H1 (cell line): ENCODE data around the gene GABARAPL1. TPM values are rescaled to one million over a fixed set of nuclear protein-coding genes. Genes with fewer than 3 reads are reported as not detected.

ENCODE experiments used
- CTCF ChIA-PET: fragments of 300-600 bp; sonication (Branson Sonifier 250); formaldehyde crosslinking; loops from one replicate; lab custom pipeline; 2021; ENCODE audit not compliant: partially characterized antibody; lab: Charles Lee
- POLR2A ChIA-PET: fragments of 300-600 bp; sonication (Branson Sonifier 250); formaldehyde crosslinking; loops from one replicate; lab custom pipeline; 2021; ENCODE audit warnings: inconsistent platforms; ENCODE audit not compliant: partially characterized antibody; lab: Charles Lee
- DNase-seq, 2 experiments: peaks; one replicate each; pipeline versions ENCODE4 v3.0.0 to v3.0.0-alpha.2; 2010 to 2022; ENCODE audit warnings: low spot score in 2 of 2, low read depth in 1 of 2, mixed read lengths in 1 of 2
- FAIRE-seq: peaks from 2 replicates; lab custom pipeline; 2011; peaks lifted over from hg19 to GRCh38; lab: Jason Lieb, UNC
- H2AFZ ChIP-seq: 2 replicates; pipeline ENCODE4 v1.8.1; 2012; ENCODE audit warnings: low read length, inconsistent platforms
- H2AK5ac ChIP-seq: 2 replicates; pipeline ENCODE4 v1.6.1; 2013; ENCODE audit warnings: low read depth, low read length
- H2BK120ac ChIP-seq: replicated peaks from 2 replicates; pipeline ENCODE3; 2013; ENCODE audit warnings: low read depth, low read length, inconsistent platforms
- H2BK12ac ChIP-seq: 2 replicates; pipeline ENCODE4 v1.6.1; 2013; ENCODE audit warnings: low read depth, low read length
- H2BK15ac ChIP-seq: 2 replicates; pipeline ENCODE4 v1.6.1; 2013; ENCODE audit warnings: low read length
- H2BK20ac ChIP-seq: 2 replicates; pipeline ENCODE4 v1.6.1; 2013; ENCODE audit warnings: low read length
- H2BK5ac ChIP-seq: 2 replicates; pipeline ENCODE4 v1.6.1; 2013; ENCODE audit warnings: low read depth, low read length
- H3K14ac ChIP-seq: 2 replicates; pipeline ENCODE4 v1.6.1; 2013; ENCODE audit warnings: inconsistent platforms; ENCODE audit not compliant: insufficient read length
- H3K18ac ChIP-seq: 2 replicates; pipeline ENCODE4 v1.6.1; 2013; ENCODE audit warnings: low read length; ENCODE audit errors: extremely low read depth
- H3K23ac ChIP-seq: 2 replicates; pipeline ENCODE4 v1.6.1; 2013; ENCODE audit warnings: inconsistent platforms; ENCODE audit not compliant: insufficient read length
- H3K23me2 ChIP-seq: 2 replicates; pipeline ENCODE4 v1.6.1; 2013; ENCODE audit warnings: low read depth, low read length
- H3K27ac ChIP-seq: 2 replicates; pipeline ENCODE4 v1.6.1; 2011; ENCODE audit warnings: low read depth, low read length, inconsistent platforms
- H3K27me3 ChIP-seq, 4 experiments: replicated peaks in 1 of 4; 1 replicate in 1 of 4; 2 replicates in 3 of 4; pipeline versions ENCODE4 v1.6.1 to v1.8.1; 2011 to 2013; ENCODE audit warnings: low read length in 3 of 4, mild to moderate bottlenecking in 3 of 4, inconsistent platforms in 2 of 4, mixed read lengths in 2 of 4, moderate library complexity in 1 of 4; ENCODE audit not compliant: control insufficient read depth in 3 of 4, insufficient read depth in 3 of 4; ENCODE audit errors: extremely low read depth in 1 of 4
- H3K36me3 ChIP-seq, 4 experiments: 2 replicates each; pipeline versions ENCODE4 v1.6.1 to v1.8.1; 2011 to 2013; ENCODE audit warnings: mild to moderate bottlenecking in 4 of 4, low read length in 3 of 4, moderate library complexity in 2 of 4, control low read depth in 1 of 4, inconsistent platforms in 1 of 4; ENCODE audit not compliant: insufficient read depth in 4 of 4, control insufficient read depth in 2 of 4
- H3K4ac ChIP-seq: replicated peaks from 2 replicates; pipeline ENCODE3; 2013; ENCODE audit warnings: low read length, low read depth, mixed read lengths, inconsistent platforms; ENCODE audit not compliant: insufficient read length
- H3K4me1 ChIP-seq, 4 experiments: replicated peaks in 1 of 4; 1 replicate in 1 of 4; 2 replicates in 3 of 4; pipeline versions ENCODE4 v1.6.1 to v1.8.1; 2011 to 2013; ENCODE audit warnings: low read length in 3 of 4, inconsistent platforms in 2 of 4, mixed read lengths in 1 of 4; ENCODE audit not compliant: insufficient read depth in 4 of 4, control insufficient read depth in 3 of 4
- H3K4me2 ChIP-seq, 2 experiments: 2 replicates each; pipeline versions ENCODE4 v1.6.1 to v1.8.1; 2011 to 2013; ENCODE audit warnings: low read depth in 2 of 2, low read length in 2 of 2, control low read depth in 1 of 2, inconsistent platforms in 1 of 2, mild to moderate bottlenecking in 1 of 2; ENCODE audit not compliant: insufficient read depth in 1 of 2
- H3K4me3 ChIP-seq, 4 experiments: fragments of 200-600, 300-600 bp in 1 of 4; sonication (generic), shearing (Covaris generic), sonication (Bioruptor Twin) in 1 of 4; 2 replicates each; pipeline versions ENCODE4 v1.5.1 to v1.8.1; 2011 to 2016; ENCODE audit warnings: low read length in 4 of 4, low read depth in 3 of 4, control low read depth in 2 of 4, inconsistent platforms in 2 of 4, mild to moderate bottlenecking in 2 of 4, mixed read lengths in 1 of 4, moderate library complexity in 1 of 4; ENCODE audit not compliant: insufficient read depth in 2 of 4; ENCODE audit errors: extremely low read depth in 1 of 4
- H3K56ac ChIP-seq: replicated peaks from 2 replicates; pipeline ENCODE3; 2013; ENCODE audit warnings: low read depth, mild to moderate bottlenecking, mixed read lengths, low read length, inconsistent platforms; ENCODE audit not compliant: insufficient read length
- H3K79me1 ChIP-seq: 2 replicates; pipeline ENCODE4 v1.6.1; 2013; ENCODE audit warnings: low read depth, low read length, control low read depth
- H3K79me2 ChIP-seq, 2 experiments: 2 replicates each; pipeline versions ENCODE4 v1.6.1 to v1.8.1; 2012 to 2013; ENCODE audit warnings: low read length in 2 of 2, mild to moderate bottlenecking in 2 of 2, inconsistent platforms in 1 of 2; ENCODE audit not compliant: insufficient read depth in 2 of 2, control insufficient read depth in 1 of 2
- H3K9ac ChIP-seq, 4 experiments: replicated peaks in 1 of 4; 1 replicate in 1 of 4; 2 replicates in 3 of 4; pipeline versions ENCODE4 v1.6.1 to v1.8.1; 2011 to 2013; ENCODE audit warnings: low read depth in 3 of 4, low read length in 3 of 4, control low read depth in 2 of 4, mild to moderate bottlenecking in 2 of 4, moderate library complexity in 2 of 4, inconsistent platforms in 1 of 4; ENCODE audit errors: extremely low read depth in 1 of 4
- H3K9me3 ChIP-seq, 2 experiments: 2 replicates each; pipeline versions ENCODE4 v1.6.1 to v1.8.1; 2012 to 2013; ENCODE audit warnings: mild to moderate bottlenecking in 2 of 2, moderate library complexity in 2 of 2, control low read depth in 1 of 2, inconsistent platforms in 1 of 2, low read depth in 1 of 2, low read length in 1 of 2, mixed read lengths in 1 of 2; ENCODE audit not compliant: insufficient read depth in 2 of 2
- H4K20me1 ChIP-seq, 2 experiments: replicated peaks in 1 of 2; 2 replicates each; pipeline versions ENCODE3 to v1.8.1; 2011 to 2013; ENCODE audit warnings: inconsistent platforms in 2 of 2, low read length in 2 of 2, mild to moderate bottlenecking in 1 of 2; ENCODE audit not compliant: insufficient read depth in 2 of 2, control insufficient read depth in 1 of 2
- H4K5ac ChIP-seq: 2 replicates; pipeline ENCODE4 v1.6.1; 2013; ENCODE audit warnings: low read length, low read depth, mixed read lengths, inconsistent platforms; ENCODE audit not compliant: insufficient read length
- H4K8ac ChIP-seq: 2 replicates; pipeline ENCODE4 v1.8.0; 2013; ENCODE audit warnings: mild to moderate bottlenecking, moderate library complexity, low read length, inconsistent platforms; ENCODE audit not compliant: insufficient read depth; ENCODE audit errors: extremely low read depth
- H4K91ac ChIP-seq: replicated peaks from 2 replicates; pipeline ENCODE3; 2013; ENCODE audit warnings: low read length, mixed read lengths, inconsistent platforms; ENCODE audit not compliant: insufficient read length
- ASH2L ChIP-seq: fragments of 200-600, 300-600 bp; sonication (generic); IDR thresholded peaks from one replicate; pipeline ENCODE4 v1.7.1; 2017; ENCODE audit warnings: low read length
- CREB1 ChIP-seq: IDR thresholded peaks from 2 replicates; pipeline ENCODE4 v1.6.1; 2012; ENCODE audit warnings: inconsistent platforms
- CTCF ChIP-seq, 3 experiments: IDR thresholded peaks; 1 replicate in 2 of 3; 2 replicates in 1 of 3; pipeline versions ENCODE4 v1.5.1 to v1.6.1; 2011; ENCODE audit warnings: low read length in 3 of 3, mild to moderate bottlenecking in 3 of 3, inconsistent platforms in 2 of 3, low read depth in 1 of 3, moderate library complexity in 1 of 3; ENCODE audit not compliant: insufficient read depth in 1 of 3; ENCODE audit errors: control extremely low read depth in 1 of 3
- SRF ChIP-seq: IDR thresholded peaks from 2 replicates; pipeline ENCODE4 v1.6.1; 2011; ENCODE audit warnings: mild to moderate bottlenecking, low read depth, low read length, moderate library complexity
- polyA plus RNA-seq, 7 experiments: library from polyadenylated mRNA; depleted of rRNA in 3 of 7; stranded (reverse) in 5 of 7; unstranded in 2 of 7; fragments of >200 nt in 5 of 7; fragments of 200-250 nt in 2 of 7; gene quantifications; 1 replicate in 5 of 7; 2 replicates in 1 of 7; 4 replicates in 1 of 7; pipeline versions ENCODE4 v1.2.1 to v1.2.3, GENCODE V29; 2011 to 2013; ENCODE audit warnings: missing spikeins in 2 of 7, mixed read lengths in 2 of 7
- total RNA-seq: library from RNA; stranded (reverse); fragmentation: NEBNext Ultra II Directional; extraction: Animal tissue kit (Norgen Biotek cat#: 25700); gene quantifications from 2 replicates; pipeline ENCODE4 v1.2.1, GENCODE V29; 2021

GABARAPL1 gene
- total and polyA plus RNA-seq, 2 of the 8 experiments (the other 6 are each of a cell fraction or from before 2014, with no cell fraction given): 56.1 to 87.9 TPM

GRCh38 chr12:10234562-10234961 is 21.9 kb downstream of the GABARAPL1 start:
- Histone ChIP-seq H3K18ac (no peak overlapping the region), H2BK12ac (no peak overlapping the region), H3K4me1 (no peaks in the 10 kb centered on the region), H2BK20ac (no peak overlapping the region), H3K23ac (no peak overlapping the region), H3K56ac (no peak overlapping the region), H2BK15ac (no peak overlapping the region), H4K20me1 (no peaks in the 10 kb centered on the region), H3K9me3 (peaks cover 16 to 18% of the 10 kb centered on the region in 2 experiments; a peak in 3 of 4 replicates), H4K8ac (no peak overlapping the region), H3K27me3 (no peaks in the 10 kb centered on the region), H2BK120ac (no peak overlapping the region), H3K4me2 (no peak overlapping the region), H3K14ac (no peak overlapping the region), H2AK5ac (no peak overlapping the region), H2AFZ (no peak overlapping the region), H3K79me2 (no peaks in the 10 kb centered on the region), H3K79me1 (no peaks in the 10 kb centered on the region), H4K91ac (no peak overlapping the region), H3K4me3 (no peak overlapping the region), H2BK5ac (no peak overlapping the region), H3K27ac (no peak overlapping the region), H3K23me2 (no peaks in the 10 kb centered on the region), H3K36me3 (no peaks in the 10 kb centered on the region), H3K4ac (no peak overlapping the region), H3K9ac (no peak overlapping the region), H4K5ac (no peak overlapping the region)
- CTCF ChIA-PET: interaction anchor here (3.7 to 4.1 kb wide), 2 partner anchors 9 to 328 kb away, joined by 30 to 31 read pairs; no protein-coding TSS in a partner anchor
- POLR2A ChIA-PET: no interaction called here
- DNase-seq: no peak
- no peak for TF ChIP-seq CREB1
- no peak for TF ChIP-seq ASH2L
- no peak for TF ChIP-seq CTCF (IDR thresholded peaks at IDR 0.05; ENCODE audit: control extremely low read depth in 1 of 3, insufficient read depth in 1 of 3, low read depth in 1 of 3, low read length in 3 of 3)
- no peak for TF ChIP-seq SRF
- no peak for FAIRE-seq
